NCI-H1417 treated with DMSO at 0.1 percent for 48 hours (cell line): Measurements from ENCODE around the gene FEM1B.
"Not testable (repeated sequence)": the region's sequence is repeated elsewhere in the genome, so short reads cannot be mapped to it uniquely, and the experiment has no call there.

Source experiments
- DNase-seq: peaks from one replicate; lab custom pipeline; 2025; lab: John Stamatoyannopoulos, UW

FEM1B gene

DNA sequence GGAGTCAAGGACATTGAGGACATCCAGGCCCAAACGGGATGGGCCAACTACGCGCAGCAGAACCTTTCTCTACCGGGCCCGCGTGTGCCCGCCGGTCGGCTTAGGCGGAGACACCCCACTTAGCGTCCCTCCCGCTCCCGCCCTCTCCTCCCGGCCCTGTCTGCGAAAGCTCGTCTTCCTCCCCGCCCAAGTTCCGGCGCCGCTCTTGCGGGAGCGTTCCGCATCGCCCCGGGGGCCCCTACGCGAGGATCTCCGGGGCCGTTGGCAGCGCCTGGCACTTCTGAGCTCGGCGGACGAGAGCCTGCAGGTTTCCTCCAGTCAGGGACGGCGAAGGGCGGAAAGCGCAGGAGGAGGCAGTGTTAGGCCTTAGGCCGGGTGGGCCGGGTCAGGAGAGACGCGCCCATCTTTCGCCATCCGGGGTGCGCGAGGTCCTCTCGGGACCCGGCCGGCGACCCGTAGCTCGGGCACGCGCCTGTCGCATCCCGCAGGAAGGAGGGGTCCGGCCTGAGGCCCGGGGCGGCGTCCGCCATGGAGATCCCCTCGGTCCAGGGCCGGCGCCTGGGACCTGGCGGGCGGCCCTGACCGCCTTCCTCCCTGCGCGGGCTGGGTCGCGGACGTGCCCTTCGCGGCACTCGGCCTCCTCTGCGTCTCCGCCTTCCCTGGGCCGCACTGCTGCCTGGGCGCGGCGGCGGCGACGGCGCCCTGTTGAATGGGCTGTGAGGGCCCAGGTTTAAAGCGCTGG, at the start of gene FEM1B:
FEM1B (plus strand) TSS at position 143 of the 742 bp plus-strand sequence. CDS start 673 bp downstream, outside the sequence.
- peak; percentile 93 for DNase-seq

DNA sequence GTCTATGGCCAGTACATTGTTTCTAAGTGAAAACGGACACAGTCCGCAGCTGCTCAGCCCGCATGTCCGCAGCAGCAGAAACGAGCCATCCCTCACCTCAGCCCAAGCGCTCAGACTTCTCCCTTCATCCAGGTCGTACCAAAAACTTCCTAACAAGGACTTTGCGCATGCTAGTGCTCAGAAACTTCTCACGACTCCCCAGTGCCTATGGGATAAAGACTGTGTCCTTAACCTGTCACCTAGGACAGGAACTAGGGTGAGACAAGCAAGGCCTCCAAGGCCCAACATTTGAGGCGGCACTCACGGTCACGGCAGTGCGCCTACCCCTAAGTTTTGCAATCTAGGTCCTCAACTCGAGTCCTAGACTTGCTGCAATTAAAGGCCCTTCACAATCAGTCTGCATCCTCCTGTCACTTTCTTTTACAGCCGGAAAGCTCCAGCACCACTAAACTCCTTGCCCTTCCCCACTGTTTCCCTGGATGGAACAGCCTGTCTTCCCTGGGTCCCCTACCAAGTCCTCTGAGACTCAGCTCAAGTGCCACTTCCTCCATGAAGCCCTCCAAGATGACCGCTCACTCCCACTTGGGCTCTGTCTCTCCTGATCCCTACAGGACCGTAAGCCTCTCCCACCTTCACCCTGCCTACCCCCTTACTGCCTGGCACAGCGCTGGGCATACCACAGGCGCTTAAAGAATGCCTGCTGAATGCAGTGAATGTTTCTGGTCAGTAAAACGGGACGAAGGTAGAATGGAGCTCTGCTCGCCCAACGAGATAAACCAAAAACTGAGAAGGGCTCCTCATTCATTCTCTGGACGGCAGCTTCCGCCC, 49.2 kb upstream of the FEM1B start:
- no peak for DNase-seq

DNA sequence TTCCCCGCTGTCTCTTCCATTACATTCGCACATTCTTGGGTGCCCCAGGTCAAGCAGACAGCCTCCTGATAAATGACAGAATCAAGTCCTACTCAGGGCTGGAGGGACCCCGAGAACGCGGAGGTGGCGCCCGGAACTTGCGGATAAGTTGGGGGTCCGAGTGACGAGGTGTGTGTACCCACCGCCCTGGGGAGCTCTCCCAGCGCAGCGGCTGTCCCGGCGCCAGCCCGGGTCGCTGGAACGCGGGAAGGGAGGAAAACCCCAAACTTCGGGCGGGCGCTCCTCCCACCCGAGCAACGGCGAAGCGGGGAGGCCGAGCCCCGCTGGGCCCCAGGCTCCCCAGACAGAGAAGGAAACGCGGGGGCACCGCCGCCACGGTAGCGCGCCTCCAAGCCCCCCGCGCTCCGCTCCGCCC, 48.6 kb upstream of the FEM1B start:
- DNase-seq, result no peak

DNA sequence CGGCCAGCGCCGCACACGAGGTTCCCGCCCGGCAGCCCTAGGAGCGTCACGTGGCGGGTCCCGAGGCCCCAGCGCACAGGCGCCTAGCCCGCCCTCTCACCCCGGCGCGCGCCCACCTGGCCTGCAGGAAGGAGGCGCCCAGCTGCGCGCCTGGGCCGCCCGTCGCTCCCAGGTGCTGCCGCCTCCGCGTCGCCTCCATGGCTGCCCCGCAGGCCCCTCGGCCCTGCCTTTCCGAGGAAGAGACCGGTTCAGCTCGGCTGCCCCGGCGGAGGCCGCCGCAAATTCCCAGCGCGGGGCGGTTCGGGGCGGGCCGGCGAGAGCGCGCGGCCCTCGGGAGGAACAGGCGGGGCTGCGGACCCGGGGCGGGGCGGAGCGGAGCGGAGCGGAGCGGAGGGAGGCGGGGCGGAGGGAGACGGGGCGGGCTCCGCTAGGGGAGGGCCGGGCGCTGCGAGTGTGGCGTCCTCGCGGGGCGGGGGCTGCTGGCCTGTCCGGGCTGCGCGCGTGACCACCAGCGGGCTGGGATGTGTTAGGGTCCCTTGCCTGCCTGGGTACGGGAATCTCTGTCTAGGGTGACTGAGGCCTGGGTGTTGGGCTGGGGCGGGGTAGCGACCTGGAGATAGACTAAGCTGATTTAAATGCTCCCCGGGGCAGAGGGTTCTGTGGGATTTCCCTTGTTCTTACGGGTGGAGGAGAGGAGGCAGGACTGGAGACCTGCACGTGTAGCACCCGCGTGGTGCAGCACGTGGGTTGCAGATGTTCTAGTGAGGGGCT, 48.0 kb upstream of the FEM1B start, which contains the start of gene CLN6:
CLN6 (minus strand) TSS at position 343 of the 771 bp plus-strand sequence; CDS start at position 199, 144 bp downstream.
- DNase-seq, result peak; percentile 38

DNA sequence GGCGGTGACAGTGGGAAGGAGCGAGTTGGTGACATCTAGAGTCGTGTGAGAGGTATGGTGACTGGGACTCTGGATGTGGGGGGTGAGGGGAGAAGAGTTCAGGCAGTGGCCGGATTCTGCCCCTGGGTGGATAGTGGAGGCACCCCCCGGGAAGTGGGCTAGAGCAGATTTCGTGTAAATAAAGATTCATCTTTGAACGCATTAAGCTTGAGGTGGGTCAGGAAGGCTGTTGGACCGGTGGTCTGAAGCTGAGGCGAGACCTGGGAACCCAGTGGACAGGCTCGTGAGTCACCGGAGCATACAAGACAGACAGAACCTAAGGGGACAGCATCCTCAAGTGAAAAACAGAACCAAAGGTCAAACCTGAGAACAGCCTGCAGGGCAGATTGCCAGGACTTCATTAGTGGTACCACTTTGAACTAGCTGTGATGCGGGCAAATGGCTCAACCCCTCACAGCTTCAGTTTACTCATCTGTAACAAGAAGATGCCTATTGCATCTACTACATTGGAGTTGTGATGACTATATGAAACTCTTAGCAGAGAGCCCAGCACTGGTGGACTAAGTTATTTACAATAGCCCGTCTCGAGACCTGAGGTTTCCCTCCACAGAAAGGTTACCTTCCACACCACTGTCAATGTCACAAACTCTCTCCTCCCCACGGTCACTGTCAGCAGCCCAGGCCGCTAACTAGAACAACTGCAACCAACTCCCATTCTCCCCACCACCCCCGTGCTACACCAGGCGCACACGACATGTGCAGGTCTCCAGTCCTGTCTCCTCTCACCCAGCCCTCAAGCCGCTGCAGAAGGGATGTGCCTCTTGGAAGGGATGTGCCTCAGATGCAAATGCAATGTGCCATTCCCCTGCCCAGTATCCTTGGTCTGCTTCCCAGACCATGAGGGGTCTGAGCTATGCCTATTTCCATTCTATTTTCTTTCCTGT, 47.1 kb upstream of the FEM1B start:
- DNase-seq, result no peak

DNA sequence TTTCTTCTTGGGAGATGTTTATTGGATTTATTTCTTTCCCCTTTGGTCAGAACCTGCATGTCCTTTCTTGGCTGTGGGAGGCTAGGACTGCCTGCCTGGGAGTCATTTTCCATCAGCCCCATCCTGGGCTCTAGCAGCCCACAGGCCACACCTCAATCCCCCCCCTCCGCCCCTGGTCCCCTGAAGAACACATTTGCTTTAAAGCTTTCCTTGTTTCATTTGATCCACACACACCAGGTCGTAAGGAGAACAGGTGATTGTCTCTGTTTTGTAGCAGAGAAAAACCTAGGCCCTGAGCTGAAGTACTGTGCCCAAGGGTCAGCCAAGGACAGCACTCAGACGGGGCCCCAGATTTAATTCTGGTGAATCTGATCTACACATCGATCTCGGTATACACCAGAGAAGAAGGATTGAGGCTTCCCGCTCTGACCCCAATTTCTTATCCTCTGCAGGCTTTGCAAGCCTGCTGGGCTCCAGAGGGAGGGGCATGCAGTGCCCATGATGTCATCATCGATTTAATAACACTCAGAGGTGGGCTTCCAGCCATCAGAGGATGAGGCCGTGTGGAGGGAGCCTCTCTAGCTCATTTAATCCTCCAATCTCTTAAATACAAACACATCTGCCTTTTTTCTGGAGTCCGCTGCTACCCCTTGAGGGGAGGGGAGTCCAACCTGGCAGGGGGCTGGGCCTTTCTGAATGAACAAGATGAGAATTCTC, 46.3 kb upstream of the FEM1B start:
- DNase-seq, result no peak

DNA sequence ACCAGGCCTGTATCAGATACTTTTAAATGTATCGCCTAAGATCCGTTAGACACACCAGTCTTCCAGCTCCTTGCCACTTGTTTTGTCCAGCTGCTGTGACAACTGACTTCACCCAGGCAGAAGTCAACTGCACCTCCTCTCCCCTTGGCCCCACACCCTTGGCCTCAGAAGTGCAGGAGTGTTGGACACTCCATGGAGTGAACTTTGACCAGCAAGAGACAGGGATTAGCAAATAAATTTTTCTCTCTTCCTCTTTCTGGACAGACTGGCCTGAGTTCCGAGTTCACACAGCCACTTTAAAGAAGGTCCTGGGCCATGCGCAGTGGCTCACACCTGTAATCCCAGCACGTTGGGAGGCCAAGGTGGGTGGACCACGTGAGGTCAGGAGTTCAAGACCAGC, 45.1 kb upstream of the FEM1B start:
- no peak for DNase-seq

DNA sequence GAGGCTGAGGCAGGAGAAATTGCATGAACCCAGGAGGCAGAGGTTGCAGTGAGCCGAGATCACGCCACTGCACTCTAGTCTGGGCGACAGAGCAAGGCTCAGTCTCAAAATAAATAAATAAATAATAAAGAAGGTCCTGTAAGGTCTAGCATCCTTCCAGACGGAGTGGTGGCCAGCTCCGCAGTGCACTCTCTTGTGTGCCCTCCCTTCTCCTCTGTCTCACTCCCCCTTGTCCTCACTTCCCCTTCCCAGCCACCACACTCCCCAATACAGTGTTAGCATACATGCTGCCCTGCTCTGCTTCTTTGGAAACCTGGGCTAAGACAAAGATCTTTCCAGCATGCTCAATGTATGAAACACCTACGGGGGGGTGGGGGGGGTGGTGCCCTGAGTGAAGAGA, 44.6 kb upstream of the FEM1B start:
- no peak for DNase-seq

DNA sequence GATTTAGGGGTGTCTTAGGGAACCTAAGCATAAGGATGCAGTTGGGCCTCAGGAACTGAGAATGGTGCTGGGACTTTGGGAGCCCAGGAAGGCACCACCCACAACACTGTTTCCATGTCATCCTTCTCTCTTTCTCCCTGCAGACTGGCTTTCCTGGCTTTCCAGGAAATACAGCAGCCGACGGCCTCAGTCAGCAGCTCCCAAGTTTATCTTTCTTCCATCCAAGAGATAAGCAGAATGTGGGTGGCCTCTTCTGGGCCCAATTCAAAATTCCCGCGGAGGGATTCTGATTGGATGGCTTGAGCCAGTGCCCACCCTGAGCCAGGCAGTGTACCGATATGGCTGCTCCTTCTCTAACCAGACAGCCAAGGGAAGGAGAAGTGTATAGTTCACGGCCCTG, 43.5 kb upstream of the FEM1B start:
- DNase-seq, result no peak

DNA sequence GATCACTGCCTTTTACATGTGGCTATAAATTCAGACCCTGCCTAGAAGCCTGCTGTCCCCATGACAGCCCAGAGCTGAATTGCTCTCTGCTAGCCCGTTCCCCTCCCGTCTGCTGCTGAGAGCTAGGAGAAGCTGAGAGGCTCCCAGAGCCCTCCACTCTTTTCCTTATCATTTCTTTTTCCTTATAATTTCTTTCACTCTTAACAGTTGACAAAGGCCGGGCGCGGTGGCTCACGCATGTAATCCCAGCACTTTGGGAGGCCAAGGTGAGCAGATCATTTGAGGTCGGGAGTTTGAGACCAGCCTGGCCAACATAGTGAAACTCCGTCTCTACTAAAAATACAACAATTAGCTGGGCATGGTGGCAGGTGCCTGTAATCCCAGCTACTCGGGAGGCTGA, 43.0 kb upstream of the FEM1B start:
- DNase-seq, result not testable (repeated sequence)

DNA sequence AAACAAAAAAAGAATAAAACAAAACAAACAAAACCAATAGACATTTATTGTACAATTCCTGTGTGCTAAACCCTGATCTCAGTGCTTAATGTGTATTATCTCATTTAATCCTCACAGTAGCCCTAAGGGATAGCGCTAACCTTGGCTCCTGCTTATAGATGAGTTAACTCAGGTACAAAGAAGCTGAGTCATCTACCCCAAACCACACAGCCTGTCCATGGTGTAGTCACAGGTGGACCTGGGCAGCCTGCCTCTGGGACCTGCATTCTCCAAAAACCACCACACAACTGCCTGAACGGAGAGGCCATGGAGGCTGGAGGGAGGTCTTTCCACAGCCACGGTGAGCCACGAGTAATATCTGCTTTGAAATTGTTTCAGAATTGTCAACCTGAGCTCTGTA, 42.5 kb upstream of the FEM1B start:
- DNase-seq, result no peak

DNA sequence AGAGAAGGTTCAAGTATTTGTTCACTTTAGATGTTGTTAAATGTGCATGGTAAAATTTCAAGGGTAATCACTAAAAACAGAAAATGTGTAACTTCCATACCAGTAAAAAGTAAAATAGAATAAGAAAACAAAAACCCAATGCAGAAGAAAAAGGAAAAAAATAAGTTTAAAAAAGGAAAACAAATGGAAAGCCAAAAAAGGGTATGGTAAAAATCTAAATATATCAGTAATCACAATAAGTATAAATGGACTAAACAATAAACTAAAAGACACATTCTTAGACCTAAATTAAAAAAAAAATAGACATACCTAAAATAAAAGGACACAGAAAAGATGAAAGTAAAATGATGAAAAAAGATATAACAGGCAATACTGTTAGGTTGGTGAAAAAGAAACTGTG, 38.5 kb upstream of the FEM1B start:
- no peak for DNase-seq

DNA sequence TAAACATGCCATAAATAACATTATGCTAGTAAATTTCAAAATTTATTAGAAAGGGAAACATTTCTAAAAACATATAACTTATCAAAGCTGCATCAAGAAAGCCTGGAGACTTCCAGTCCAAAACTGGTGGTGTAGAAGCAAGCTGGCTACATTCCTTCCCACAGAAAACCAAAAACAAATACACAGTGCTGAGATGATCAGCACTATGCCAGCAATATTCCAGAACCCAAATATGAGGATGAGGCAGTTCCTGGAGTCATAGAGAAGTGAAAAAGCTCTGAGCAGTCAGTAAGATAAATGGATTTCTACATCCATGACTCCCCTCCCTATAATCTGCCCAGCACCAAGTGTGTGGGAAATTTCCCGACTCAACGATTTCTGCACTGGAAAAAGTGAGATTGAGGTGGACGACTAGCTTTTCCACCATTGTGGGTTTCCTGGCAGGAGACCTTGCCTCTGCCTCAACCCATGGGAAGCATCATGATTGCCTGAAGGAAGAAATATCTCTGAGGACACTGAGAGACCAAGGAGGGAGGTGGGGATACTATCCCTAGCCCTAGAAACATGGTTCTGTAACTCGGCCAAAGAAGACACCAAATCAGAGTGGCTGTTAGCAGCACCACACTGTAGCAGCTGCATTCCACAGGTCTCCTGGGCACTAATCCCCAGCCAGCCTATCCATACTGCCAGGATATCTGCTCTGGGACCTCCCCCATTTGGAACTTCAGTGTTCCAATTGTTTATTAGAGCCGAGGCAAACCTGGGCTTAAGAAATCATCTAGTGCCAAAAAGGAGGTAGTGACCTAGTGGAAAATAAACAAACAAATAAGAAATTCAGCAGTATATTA, 36.2 kb upstream of the FEM1B start:
- no peak for DNase-seq

DNA sequence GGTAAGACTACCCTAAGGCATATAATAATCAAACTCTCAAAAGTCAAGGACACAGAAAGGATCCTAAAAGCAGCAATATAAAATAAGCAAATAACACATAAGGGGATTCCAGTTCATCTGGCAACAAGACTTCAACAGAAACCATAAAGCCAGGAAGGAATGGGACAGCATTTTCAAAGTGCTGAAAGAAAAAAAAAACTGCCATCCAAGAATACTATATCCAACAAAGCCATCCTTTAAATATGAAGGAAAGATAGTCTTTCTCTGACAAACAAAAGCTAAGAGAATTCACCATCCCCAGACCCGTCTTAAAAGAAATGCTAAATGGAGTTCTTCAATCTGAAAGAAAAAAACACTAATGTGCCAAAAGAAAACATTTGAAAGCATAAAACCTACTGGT, 33.3 kb upstream of the FEM1B start:
- DNase-seq, result no peak

DNA sequence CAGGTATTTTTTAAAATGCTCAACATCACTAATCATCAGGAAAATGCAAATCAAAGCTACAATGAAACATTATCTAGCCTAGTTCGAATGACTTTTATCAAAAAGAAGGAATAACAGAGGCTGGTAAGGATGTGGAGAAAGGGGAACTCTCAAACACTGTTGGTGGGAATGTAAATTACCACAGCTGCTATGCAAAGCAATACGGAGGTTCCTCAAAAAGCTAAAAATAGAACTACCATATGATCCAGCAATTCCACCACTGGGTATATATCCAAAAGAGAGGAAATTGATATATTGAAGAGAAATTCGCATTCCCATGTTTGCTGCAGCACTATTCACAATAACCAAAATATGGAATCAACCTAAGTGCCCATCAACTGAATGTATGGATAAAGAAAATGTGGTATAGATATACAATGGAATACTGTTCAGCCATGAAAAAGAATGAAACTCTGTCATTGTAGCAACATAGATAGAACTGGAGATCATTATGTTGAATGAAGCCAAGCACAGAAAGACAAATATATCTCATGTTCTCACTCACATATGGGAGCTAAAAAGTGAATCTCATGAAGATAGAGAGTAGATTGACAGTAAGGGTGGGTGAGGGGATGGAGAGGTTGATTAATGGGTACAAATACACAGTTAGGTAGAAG, 28.4 kb upstream of the FEM1B start:
- DNase-seq, result no peak

DNA sequence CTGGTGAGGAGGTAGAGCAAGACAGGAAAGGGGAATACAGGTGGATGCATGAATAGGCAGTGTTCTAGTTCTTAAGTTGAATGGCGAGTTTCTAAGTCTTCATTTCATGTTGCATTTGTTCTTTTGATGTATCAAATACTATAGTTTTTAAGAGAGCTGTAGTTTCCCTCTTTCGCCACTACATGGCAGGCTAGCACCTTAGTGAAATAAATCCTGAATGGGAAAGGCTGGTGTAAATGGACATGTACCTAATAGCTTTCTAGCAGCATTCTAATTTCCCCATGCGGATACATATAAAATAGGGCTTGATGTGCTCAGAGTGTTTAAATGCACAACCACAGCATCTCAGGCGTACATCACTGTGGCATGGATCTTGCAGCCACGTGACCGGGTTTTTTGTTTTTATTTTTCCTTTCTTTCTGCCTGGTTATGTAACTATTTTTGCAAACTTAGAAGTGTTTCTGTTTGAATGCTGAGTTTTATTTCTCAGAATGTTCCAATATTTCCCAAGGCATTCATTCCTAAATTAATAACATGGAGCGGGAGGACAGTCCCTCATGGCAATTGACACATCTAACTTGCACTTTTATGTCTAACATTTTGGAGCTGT, 24.5 kb upstream of the FEM1B start:
- DNase-seq, result peak; percentile 45

DNA sequence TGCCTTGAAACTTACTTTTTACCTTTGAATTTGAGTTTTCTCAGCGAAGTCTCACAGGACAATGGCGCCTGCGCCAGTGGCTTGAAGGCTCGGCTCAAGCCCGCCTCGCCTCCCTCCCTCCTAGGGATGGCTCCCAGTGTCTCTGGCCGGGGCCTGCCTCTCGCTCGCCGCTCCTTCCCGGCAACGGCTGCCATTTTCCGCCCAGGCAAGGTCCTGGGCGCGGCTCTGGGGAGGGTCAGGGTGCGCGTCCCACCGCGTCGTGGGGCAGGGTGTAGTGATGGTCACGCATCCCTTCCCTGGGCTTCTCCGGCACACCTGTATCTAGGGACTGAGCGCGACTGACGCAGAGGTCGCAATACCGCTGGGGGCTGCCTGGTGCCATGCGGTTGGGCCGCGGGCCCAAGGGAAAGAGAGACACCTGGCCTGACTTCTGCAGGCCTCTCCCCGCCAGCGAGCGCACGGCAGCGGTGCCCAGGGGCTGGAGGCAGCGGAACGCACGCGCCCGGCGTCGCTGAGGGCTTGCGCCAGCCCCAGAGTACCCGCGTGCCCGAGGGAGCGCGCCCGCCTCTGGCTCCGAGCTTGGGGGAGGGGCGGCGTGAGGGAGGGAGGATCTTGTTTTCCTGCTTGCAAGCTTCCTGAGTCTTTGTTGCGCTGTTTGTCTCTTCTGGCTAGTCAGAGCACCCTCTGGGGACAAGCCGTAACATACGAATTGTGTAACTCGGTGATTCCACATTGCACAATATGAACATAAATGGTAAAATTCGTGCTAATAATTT, 20.7 kb upstream of the FEM1B start:
- DNase-seq, result peak; percentile 83

DNA sequence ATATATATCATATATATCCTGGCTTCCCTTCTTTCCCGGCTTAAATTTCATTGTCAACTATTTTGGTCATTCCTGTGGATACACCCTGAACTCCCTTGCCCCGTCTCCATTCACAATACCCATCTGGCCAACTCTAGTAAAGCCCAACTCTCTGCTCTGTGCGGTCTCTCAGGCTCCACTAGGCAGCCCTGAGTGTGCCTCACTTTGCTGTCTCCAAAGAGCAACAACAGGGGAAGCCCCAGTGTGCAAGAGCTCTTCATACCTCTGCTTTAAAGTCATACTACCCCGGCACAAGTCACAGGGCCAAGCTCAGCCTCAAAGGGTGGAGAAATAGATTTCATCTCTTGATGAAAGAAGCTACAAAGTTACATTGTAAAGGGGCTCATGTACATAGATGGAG, 18.9 kb upstream of the FEM1B start:
- DNase-seq, result no peak
